NCI-H1105 (cell line): ENCODE results near the gene AP4B1.
"Not testable (repeated sequence)": the region's sequence is repeated elsewhere in the genome, so short reads cannot be mapped to it uniquely, and the experiment has no call there.

ENCODE experiments used
- DNase-seq: peaks from one replicate; lab custom pipeline; 2025; lab: John Stamatoyannopoulos, UW

Gene AP4B1

GRCh38 chr1:113904674-113905434 is at the start of gene AP4B1, which contains the start of gene DCLRE1B:
Gene AP4B1, minus strand, starts transcription at chr1:113904799. Its CDS starts 82 bp downstream, at chr1:113904717.
Gene DCLRE1B, plus strand, starts transcription at chr1:113905326. Its CDS starts 261 bp downstream, at chr1:113905587.
- peak; percentile 100 for DNase-seq

- no peak for DNase-seq
Measured at GRCh38 chr1:113951719-113952118, 47.1 kb upstream of the AP4B1 start.

GRCh38 chr1:113950908-113951307 is 46.3 kb upstream of the AP4B1 start:
- DNase-seq: no peak

GRCh38 chr1:113949007-113949406 is 44.4 kb upstream of the AP4B1 start:
- no peak for DNase-seq

GRCh38 chr1:113948151-113948550 is 43.6 kb upstream of the AP4B1 start:
- not testable (repeated sequence) for DNase-seq

- no peak for DNase-seq
Measured at GRCh38 chr1:113947388-113948107, 42.9 kb upstream of the AP4B1 start.

GRCh38 chr1:113946678-113947387 is 42.2 kb upstream of the AP4B1 start:
- no peak for DNase-seq

- no peak for DNase-seq
Measured at GRCh38 chr1:113946112-113946511, 41.5 kb upstream of the AP4B1 start.

- no peak for DNase-seq
Measured at GRCh38 chr1:113945329-113945728, 40.7 kb upstream of the AP4B1 start.

- DNase-seq: no peak
Measured at GRCh38 chr1:113943028-113943811, 38.6 kb upstream of the AP4B1 start.

- DNase-seq: no peak
Measured at GRCh38 chr1:113942527-113942926, 37.9 kb upstream of the AP4B1 start.

GRCh38 chr1:113941245-113941559 is 36.6 kb upstream of the AP4B1 start:
- no peak for DNase-seq

GRCh38 chr1:113940365-113941244 is 36.0 kb upstream of the AP4B1 start:
- DNase-seq: no peak

GRCh38 chr1:113938192-113938591 is 33.6 kb upstream of the AP4B1 start:
- DNase-seq: no peak

- no peak for DNase-seq
Measured at GRCh38 chr1:113937146-113937545, 32.5 kb upstream of the AP4B1 start.

GRCh38 chr1:113935970-113936369 is 31.4 kb upstream of the AP4B1 start:
- no peak for DNase-seq

GRCh38 chr1:113935176-113935575 is 30.6 kb upstream of the AP4B1 start:
- no peak for DNase-seq

GRCh38 chr1:113934511-113935055 is 30.0 kb upstream of the AP4B1 start:
- no peak for DNase-seq

- no peak for DNase-seq
Measured at GRCh38 chr1:113934006-113934405, 29.4 kb upstream of the AP4B1 start.

- DNase-seq: no peak
Measured at GRCh38 chr1:113931451-113931851, 26.9 kb upstream of the AP4B1 start.
